Adipocyte (in vitro differentiated cells): ENCODE measurements around the gene RBMS3.

ENCODE experiments used
- DNase-seq: peaks from one replicate; pipeline ENCODE4 v3.0.0-alpha.2; 2015; ENCODE audit warnings: low read depth
- H3K27me3 ChIP-seq: replicated peaks from 2 replicates; pipeline ENCODE4 v1.7.0; 2013; ENCODE audit warnings: mild to moderate bottlenecking, low read length, moderate library complexity; ENCODE audit not compliant: control insufficient read depth, insufficient read depth
- H3K36me3 ChIP-seq: 2 replicates; pipeline ENCODE4 v1.7.0; 2013; ENCODE audit warnings: low read length, mild to moderate bottlenecking, moderate library complexity; ENCODE audit not compliant: control insufficient read depth, insufficient read depth, severe bottlenecking
- H3K4me1 ChIP-seq: 2 replicates; pipeline ENCODE4 v1.7.0; 2013; ENCODE audit warnings: mild to moderate bottlenecking, low read length, moderate library complexity; ENCODE audit not compliant: control insufficient read depth, insufficient read depth
- H3K4me3 ChIP-seq: 2 replicates; pipeline ENCODE4 v1.7.0; 2013; ENCODE audit warnings: mild to moderate bottlenecking, low read length, moderate library complexity
- H3K9ac ChIP-seq: 2 replicates; pipeline ENCODE4 v1.7.0; 2013; ENCODE audit warnings: mild to moderate bottlenecking, low read length, moderate library complexity
- H3K9me3 ChIP-seq: 2 replicates; pipeline ENCODE4 v1.7.0; 2013; ENCODE audit warnings: mild to moderate bottlenecking, low read length, moderate library complexity; ENCODE audit not compliant: control insufficient read depth

Gene RBMS3

DNA sequence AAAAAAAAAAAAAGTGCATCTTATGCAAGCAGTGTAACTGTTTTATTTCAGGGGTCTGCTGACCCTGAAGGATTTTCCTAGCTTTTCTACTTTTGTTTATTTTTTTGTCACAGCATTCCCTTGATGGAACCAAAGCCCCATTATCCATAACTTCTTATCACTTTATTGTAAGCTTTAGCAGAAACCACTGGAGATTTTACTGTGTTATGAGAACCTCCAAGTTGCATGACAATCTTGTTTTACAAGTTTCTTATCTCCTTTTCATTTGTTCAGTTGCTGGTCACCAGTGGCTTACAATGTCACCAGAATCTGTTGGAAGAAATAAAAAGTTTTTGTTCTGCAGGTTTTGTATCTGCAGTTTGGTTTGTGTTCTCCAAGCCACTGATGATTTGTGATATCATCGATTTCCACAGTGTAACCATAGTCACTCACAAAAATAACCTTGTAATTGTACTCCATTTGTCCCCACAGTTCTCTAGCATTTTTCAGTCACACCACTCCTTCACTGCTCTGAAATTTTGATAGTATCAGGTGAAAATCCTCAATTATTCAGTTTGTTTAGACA lies 660.0 kb downstream of the RBMS3 start:
- Histone ChIP-seq H3K27me3 (no peaks in the 10 kb centered on the region), H3K9me3 (no peaks in the 10 kb centered on the region), H3K4me1 (no peaks in the 10 kb centered on the region), H3K4me3 (no peak overlapping the region), H3K36me3 (peaks cover 22% of the 10 kb centered on the region), H3K9ac (no peak overlapping the region)
- no peak for DNase-seq

DNA sequence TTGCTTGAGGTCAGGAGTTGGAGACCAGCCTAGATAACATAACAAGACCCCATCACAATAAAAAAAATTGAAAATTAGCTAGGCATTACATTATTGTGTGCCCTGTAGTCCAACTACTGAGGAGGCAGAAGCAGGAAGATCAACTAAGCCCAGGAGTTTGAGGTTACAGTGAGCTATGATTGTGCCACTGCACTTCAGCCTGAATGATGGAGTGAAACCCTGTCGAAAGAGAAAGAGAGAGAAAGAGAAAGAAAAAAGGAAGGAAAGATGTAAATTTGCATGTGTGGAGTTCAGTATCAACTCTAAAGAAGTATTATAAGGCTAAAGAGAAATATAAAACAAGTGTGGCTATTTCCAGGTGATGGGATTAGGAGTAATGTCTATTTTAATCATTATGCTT lies 661.4 kb downstream of the RBMS3 start:
- H3K4me3 ChIP-seq: no peak overlapping the region
- no peak overlapping the region for H3K9ac ChIP-seq
- H3K4me1 ChIP-seq: no peaks in the 10 kb centered on the region
- no peaks in the 10 kb centered on the region for H3K27me3 ChIP-seq
- DNase-seq: no peak
- no peaks in the 10 kb centered on the region for H3K9me3 ChIP-seq
- H3K36me3 ChIP-seq: peaks cover 19% of the 10 kb centered on the region

DNA sequence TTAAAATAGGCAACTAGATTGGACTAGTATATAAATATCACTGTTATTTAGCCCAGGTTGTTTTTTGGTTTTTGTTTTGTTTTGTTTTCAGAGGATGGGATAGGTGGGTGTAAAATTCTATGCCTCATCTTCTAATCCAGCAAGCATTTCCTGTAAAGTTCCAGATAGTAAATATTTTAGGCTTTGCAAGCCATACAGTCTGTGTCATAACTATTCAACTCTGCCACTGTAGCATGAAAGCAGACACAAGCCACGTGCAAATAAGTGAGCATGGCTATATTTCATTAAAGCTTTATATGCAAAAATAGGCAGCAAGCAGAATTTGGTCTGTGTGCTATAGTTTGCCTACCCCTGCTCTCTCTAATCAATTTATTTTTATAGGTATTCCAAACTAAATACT lies 668.3 kb downstream of the RBMS3 start:
- H3K36me3 ChIP-seq: peaks cover 6% of the 10 kb centered on the region
- H3K27me3 ChIP-seq: no peaks in the 10 kb centered on the region
- no peak overlapping the region for H3K9ac ChIP-seq
- H3K9me3 ChIP-seq: no peaks in the 10 kb centered on the region
- DNase-seq: peak; percentile 39
- no peak overlapping the region for H3K4me3 ChIP-seq
- H3K4me1 ChIP-seq: peaks cover 22% of the 10 kb centered on the region

DNA sequence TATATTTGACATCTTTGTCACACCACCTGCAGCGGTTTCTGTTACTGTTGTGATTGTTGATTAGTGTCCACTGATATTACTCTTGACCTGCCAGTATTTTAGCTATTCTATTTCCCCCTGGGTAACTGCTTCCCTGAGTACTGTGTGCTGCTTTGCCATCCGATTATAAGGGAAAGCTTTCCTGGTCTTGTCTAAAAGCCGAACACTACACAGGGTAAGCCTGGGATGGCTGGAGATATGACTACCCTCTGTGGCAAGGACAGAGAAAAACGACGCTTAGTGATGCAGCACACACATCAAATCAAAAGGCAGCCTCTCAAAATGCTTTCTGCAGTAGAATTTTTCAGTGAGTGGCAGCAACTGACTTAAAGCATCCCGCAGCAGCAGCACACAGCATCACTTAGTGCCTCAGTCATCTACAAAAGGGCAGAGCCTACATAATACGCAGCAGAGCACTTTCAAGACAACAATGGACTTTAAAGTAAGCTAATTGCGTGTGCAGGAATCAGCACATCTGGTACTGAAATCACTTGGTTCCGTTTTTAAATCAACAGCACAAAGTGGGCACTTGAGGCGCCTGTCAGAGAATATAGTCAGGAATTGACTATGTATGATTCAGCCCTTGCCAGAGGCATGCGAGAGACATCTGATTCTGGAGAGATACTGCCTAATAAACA lies 669.2 kb downstream of the RBMS3 start:
- Histone ChIP-seq H3K4me3 (no peak overlapping the region), H3K27me3 (no peaks in the 10 kb centered on the region), H3K4me1 (peaks cover 22% of the 10 kb centered on the region), H3K36me3 (peaks cover 6% of the 10 kb centered on the region), H3K9me3 (no peaks in the 10 kb centered on the region), H3K9ac (no peak overlapping the region)
- DNase-seq: no peak

DNA sequence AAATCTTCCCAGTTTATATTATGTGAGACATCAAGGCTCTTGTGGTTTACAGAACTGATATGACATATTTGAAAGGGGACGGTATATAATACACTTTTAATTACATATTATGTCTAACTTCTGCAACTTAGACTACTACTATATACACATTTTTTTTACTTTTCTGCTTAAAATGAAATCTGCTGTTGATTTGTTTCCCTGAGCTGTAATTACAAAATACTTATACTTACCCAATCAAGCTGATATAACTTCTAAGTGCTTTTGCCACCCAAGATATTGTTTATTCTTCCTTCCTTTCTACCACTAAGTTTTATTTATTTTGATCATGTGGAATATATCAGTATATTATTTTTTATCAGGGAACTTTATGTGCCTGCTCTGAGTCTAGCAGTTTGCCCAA lies 671.6 kb downstream of the RBMS3 start:
- H3K36me3 ChIP-seq: peaks cover 6% of the 10 kb centered on the region
- H3K4me3 ChIP-seq: no peak overlapping the region
- no peaks in the 10 kb centered on the region for H3K27me3 ChIP-seq
- H3K9ac ChIP-seq: no peak overlapping the region
- no peaks in the 10 kb centered on the region for H3K9me3 ChIP-seq
- no peak for DNase-seq
- peaks cover 22% of the 10 kb centered on the region for H3K4me1 ChIP-seq

DNA sequence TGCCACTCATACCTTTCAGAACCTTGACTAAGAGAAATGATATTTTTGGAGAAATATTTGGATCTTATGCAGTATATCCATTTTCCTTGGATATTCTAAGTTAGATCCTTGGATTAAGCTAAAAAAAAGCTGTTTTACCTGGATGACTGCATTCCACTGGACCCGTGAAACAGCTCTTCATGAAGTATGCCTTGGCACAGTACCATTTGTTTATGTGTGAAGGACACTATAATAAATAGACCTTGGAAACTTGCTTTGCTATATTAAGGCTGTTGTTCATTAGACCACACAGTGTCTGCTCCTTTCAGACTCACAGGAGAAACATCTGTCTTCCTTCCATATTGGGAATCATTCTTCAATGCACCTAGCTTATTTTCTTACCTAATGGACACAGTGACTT lies 674.5 kb downstream of the RBMS3 start:
- Histone ChIP-seq H3K36me3 (peaks cover 13% of the 10 kb centered on the region), H3K9ac (no peak overlapping the region), H3K4me3 (no peak overlapping the region), H3K4me1 (peaks cover 15% of the 10 kb centered on the region), H3K9me3 (no peaks in the 10 kb centered on the region), H3K27me3 (no peaks in the 10 kb centered on the region)
- no peak for DNase-seq

DNA sequence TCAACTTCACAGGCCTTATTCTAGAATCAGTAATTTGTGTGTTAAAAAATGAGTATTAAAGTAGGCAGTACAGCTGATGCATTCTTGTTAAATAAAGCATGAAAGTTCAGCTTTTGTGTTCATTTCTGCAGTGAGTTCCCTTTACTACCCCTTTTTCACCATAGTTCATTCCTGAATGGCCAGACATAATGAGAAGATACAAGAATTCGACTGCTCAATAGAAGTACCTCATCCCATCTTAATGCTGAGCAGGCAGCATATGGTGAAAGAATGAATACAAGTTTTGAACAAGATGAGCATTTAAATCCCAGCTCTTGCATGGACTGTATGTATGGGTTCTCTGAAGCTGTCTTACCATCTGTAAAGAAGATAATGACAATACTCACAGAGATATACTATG lies 677.9 kb downstream of the RBMS3 start:
- no peaks in the 10 kb centered on the region for H3K4me1 ChIP-seq
- H3K9me3 ChIP-seq: no peaks in the 10 kb centered on the region
- no peak overlapping the region for H3K4me3 ChIP-seq
- H3K9ac ChIP-seq: no peak overlapping the region
- H3K27me3 ChIP-seq: no peaks in the 10 kb centered on the region
- DNase-seq: no peak
- H3K36me3 ChIP-seq: peaks cover 15% of the 10 kb centered on the region

DNA sequence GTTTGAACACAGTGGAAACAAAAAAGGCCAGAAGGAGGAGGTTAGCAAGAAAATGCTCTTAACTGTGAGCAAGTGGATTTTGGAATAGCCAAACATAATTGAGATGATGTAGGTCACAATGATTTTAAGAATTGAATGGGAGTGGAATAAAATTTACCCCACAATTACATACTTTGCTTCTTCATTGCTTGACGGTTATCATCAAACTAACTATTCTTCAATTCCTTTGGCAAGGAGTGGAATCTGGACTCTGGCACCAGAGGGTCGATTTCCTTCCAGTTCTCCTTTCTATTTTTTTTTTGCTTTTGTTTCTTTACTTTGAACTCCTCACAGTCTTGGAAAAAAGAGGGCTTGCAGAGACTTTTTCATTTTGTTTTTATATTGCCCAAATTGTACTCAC lies 691.0 kb downstream of the RBMS3 start:
- DNase-seq: no peak
- H3K9ac ChIP-seq: peak overlapping the region; percentile 39
- H3K4me1 ChIP-seq: peaks cover 16% of the 10 kb centered on the region
- no peaks in the 10 kb centered on the region for H3K27me3 ChIP-seq
- no peaks in the 10 kb centered on the region for H3K36me3 ChIP-seq
- peak overlapping the region; percentile 53 for H3K4me3 ChIP-seq
- H3K9me3 ChIP-seq: no peaks in the 10 kb centered on the region

DNA sequence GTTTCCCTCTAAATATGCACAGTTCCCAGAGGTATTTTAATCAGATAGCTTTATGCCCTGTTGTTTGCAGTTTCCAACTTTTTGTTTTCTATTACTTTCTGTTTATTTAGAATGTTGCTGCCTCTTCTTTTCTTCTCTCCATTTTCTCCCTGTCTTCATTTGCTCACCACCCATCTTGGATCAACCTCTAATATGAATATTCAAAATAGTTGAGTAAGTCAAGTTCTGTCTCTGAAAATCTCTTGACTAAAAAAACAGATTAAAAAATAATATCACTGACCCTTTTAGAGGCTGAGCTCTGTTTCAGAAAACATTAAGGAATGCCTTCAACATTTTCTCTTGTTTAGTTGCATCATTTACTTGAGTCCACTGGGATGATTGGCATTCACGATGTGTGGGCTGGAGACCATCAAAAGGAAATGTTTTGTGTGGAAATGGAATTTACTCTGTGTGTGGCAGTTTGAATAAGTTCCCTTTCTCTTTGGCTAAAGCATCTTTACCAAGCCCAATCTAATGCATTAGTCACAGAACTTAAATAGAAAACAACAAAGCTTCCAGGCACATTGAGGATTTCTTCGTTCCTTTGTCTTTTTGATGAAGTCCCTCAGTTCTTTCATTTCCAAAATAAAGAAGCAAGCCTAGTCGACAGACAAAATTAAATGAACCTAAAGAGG lies 691.6 kb downstream of the RBMS3 start:
- peak overlapping the region; percentile 52 for H3K9ac ChIP-seq
- H3K4me3 ChIP-seq: peak overlapping the region; percentile 53
- no peaks in the 10 kb centered on the region for H3K27me3 ChIP-seq
- H3K9me3 ChIP-seq: no peaks in the 10 kb centered on the region
- H3K4me1 ChIP-seq: peaks cover 16% of the 10 kb centered on the region
- DNase-seq: peak; percentile 89
- no peaks in the 10 kb centered on the region for H3K36me3 ChIP-seq

DNA sequence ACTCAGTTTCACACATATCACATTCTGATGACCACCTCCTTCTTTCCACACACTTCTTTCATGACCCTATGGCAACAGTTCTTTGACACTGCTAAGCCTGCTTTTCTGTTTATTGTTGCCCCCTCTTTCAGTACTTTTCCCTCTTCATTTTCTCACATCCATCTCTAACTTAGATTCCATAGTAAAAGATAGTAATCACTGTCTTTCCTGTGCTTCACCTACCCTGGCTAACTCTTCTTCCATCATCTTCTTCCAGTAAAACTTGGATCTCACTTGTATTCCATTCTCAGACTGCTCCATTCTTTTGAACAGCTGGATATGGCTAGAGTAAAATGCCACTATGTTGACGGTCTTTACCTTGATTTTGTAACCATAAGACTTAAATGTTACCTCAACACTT lies 692.9 kb downstream of the RBMS3 start:
- H3K4me1 ChIP-seq: peaks cover 16% of the 10 kb centered on the region
- H3K27me3 ChIP-seq: no peaks in the 10 kb centered on the region
- no peak overlapping the region for H3K9ac ChIP-seq
- no peak for DNase-seq
- no peaks in the 10 kb centered on the region for H3K9me3 ChIP-seq
- no peak overlapping the region for H3K4me3 ChIP-seq
- no peaks in the 10 kb centered on the region for H3K36me3 ChIP-seq

DNA sequence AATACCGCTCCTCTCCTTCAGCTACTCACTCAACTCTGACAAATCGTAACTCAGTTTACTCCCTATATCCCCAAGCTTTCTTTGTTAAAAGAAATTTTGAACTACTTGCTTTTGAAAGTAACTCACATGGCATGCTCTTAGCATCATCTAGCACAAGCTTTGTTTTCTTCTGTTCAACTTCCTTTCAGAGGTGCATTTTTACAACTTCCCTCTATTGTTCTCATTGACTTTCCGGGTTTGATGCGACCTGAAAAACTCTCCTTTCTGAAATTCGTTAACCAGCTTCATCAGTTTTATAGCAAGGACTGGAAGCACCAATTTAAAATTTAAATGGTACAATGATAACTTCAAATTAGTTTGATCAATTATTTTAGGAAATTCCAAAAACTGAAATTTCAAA lies 696.0 kb downstream of the RBMS3 start:
- Histone ChIP-seq H3K36me3 (no peaks in the 10 kb centered on the region), H3K27me3 (no peaks in the 10 kb centered on the region), H3K4me1 (peaks cover 11% of the 10 kb centered on the region), H3K9ac (no peak overlapping the region), H3K4me3 (no peak overlapping the region), H3K9me3 (no peaks in the 10 kb centered on the region)
- DNase-seq: no peak
